HEK293 (cell line): ENCODE data around the gene GPHA2.

Source experiments
- BCL11B ChIP-seq: fragments of 450-650 bp; formaldehyde crosslinking; IDR thresholded peaks from 2 replicates; pipeline ENCODE4 v1.5.1; 2016; ENCODE audit warnings: low read depth, missing biosample characterization, missing genetic modification characterization
- CTCF ChIP-seq: fragments of 450-650 bp; formaldehyde crosslinking; IDR thresholded peaks from 2 replicates; pipeline ENCODE4 v1.5.1; 2016; ENCODE audit warnings: missing biosample characterization, missing genetic modification characterization
- GFI1B ChIP-seq: fragments of 450-650 bp; formaldehyde crosslinking; IDR thresholded peaks from 2 replicates; pipeline ENCODE4 v1.5.1; 2016; ENCODE audit warnings: missing biosample characterization, missing genetic modification characterization
- GLIS2 ChIP-seq: fragments of 450-650 bp; formaldehyde crosslinking; IDR thresholded peaks from 2 replicates; pipeline ENCODE4 v1.5.1; 2016; ENCODE audit warnings: missing biosample characterization, missing genetic modification characterization
- KLF8 ChIP-seq: fragments of 450-650 bp; formaldehyde crosslinking; IDR thresholded peaks from 2 replicates; pipeline ENCODE4 v1.5.1; 2016; ENCODE audit warnings: missing biosample characterization, missing genetic modification characterization
- PRDM1 ChIP-seq: fragments of 450-650 bp; formaldehyde crosslinking; IDR thresholded peaks from 2 replicates; pipeline ENCODE4; 2016; ENCODE audit warnings: missing biosample characterization, missing genetic modification characterization
- RBAK ChIP-seq: fragments of 450-650 bp; formaldehyde crosslinking; IDR thresholded peaks from 2 replicates; pipeline ENCODE4 v1.5.1; 2016; ENCODE audit warnings: missing biosample characterization, missing genetic modification characterization
- SCRT2 ChIP-seq: fragments of 450-650 bp; formaldehyde crosslinking; IDR thresholded peaks from 2 replicates; pipeline ENCODE4 v1.5.1; 2016; ENCODE audit warnings: missing biosample characterization, missing genetic modification characterization
- SP2 ChIP-seq: fragments of 450-650 bp; formaldehyde crosslinking; IDR thresholded peaks from 2 replicates; pipeline ENCODE4 v1.5.1; 2016; ENCODE audit warnings: missing biosample characterization, missing genetic modification characterization
- SP3 ChIP-seq: fragments of 450-650 bp; formaldehyde crosslinking; IDR thresholded peaks from 2 replicates; pipeline ENCODE4 v1.5.1; 2016; ENCODE audit warnings: missing biosample characterization, missing genetic modification characterization
- ZBTB48 ChIP-seq: fragments of 450-650 bp; formaldehyde crosslinking; IDR thresholded peaks from 2 replicates; pipeline ENCODE4 v1.5.1; 2016; ENCODE audit warnings: missing biosample characterization, missing genetic modification characterization
- ZBTB8A ChIP-seq: fragments of 450-650 bp; formaldehyde crosslinking; IDR thresholded peaks from 2 replicates; pipeline ENCODE4 v1.5.1; 2016; ENCODE audit warnings: missing biosample characterization, missing genetic modification characterization
- ZFP3 ChIP-seq: fragments of 450-650 bp; formaldehyde crosslinking; IDR thresholded peaks from 2 replicates; pipeline ENCODE4 v1.5.1; 2016; ENCODE audit warnings: low read depth, missing biosample characterization, missing genetic modification characterization
- ZNF121 ChIP-seq: fragments of 450-650 bp; formaldehyde crosslinking; IDR thresholded peaks from 2 replicates; pipeline ENCODE4 v1.5.1; 2016; ENCODE audit warnings: missing biosample characterization, missing genetic modification characterization
- ZNF169 ChIP-seq: fragments of 450-650 bp; formaldehyde crosslinking; IDR thresholded peaks from 2 replicates; pipeline ENCODE4 v1.5.1; 2016; ENCODE audit warnings: missing biosample characterization, missing genetic modification characterization
- ZNF2 ChIP-seq: fragments of 450-650 bp; formaldehyde crosslinking; IDR thresholded peaks from 2 replicates; pipeline ENCODE4 v1.5.1; 2016; ENCODE audit warnings: missing biosample characterization, missing genetic modification characterization
- ZNF549 ChIP-seq: fragments of 450-650 bp; IDR thresholded peaks from 2 replicates; pipeline ENCODE4 v1.5.1; 2018; ENCODE audit warnings: missing biosample characterization, missing genetic modification characterization, mild to moderate bottlenecking, inconsistent platforms, moderate library complexity
- ZNF558 ChIP-seq: fragments of 450-650 bp; formaldehyde crosslinking; IDR thresholded peaks from 2 replicates; pipeline ENCODE4 v1.5.1; 2016; ENCODE audit warnings: missing biosample characterization, missing genetic modification characterization
- ZNF600 ChIP-seq: fragments of 450-650 bp; formaldehyde crosslinking; IDR thresholded peaks from 2 replicates; pipeline ENCODE4 v1.5.1; 2016; ENCODE audit warnings: missing biosample characterization, missing genetic modification characterization
- ZNF654 ChIP-seq: fragments of 450-650 bp; formaldehyde crosslinking; IDR thresholded peaks from 2 replicates; pipeline ENCODE4 v1.5.1; 2016; ENCODE audit warnings: low read depth, missing biosample characterization, missing genetic modification characterization
- TF ChIP-seq, protein P1 (sequence below): fragments of 450-650 bp; formaldehyde crosslinking; IDR thresholded peaks from 2 replicates; pipeline ENCODE4 v1.5.1; 2017; ENCODE audit warnings: missing biosample characterization, mild to moderate bottlenecking, missing genetic modification characterization, moderate library complexity
- TF ChIP-seq, protein P2 (sequence below): fragments of 450-650 bp; formaldehyde crosslinking; IDR thresholded peaks from 2 replicates; pipeline ENCODE4 v1.5.1; 2016; ENCODE audit warnings: missing biosample characterization, missing genetic modification characterization

Gene GPHA2

GRCh38 chr11:64894070-64894811 is 41.5 kb downstream of the GPHA2 start (continued):
- TF ChIP-seq ZNF558 (tag by site-specific recombination), result no peak
- peak; percentile 43; the same call in 1 of the 2 replicates for TF ChIP-seq GLIS2 (tag by site-specific recombination)
- TF ChIP-seq ZNF2 (tag by site-specific recombination), result 0 out of 2 replicates have a peak, but pooled peaks have one; percentile 29
- no peak for TF ChIP-seq PRDM1 (tag by site-specific recombination)
- no peak for TF ChIP-seq ZFP3 (tag by site-specific recombination)
- TF ChIP-seq SP2 (tag by site-specific recombination), result no peak
- TF ChIP-seq ZNF600 (tag by site-specific recombination), result no peak
- peak; percentile 29 for TF ChIP-seq ZNF654 (tag by site-specific recombination)
- TF ChIP-seq GFI1B (tag by site-specific recombination), result no peak
- TF ChIP-seq, protein P1, sequence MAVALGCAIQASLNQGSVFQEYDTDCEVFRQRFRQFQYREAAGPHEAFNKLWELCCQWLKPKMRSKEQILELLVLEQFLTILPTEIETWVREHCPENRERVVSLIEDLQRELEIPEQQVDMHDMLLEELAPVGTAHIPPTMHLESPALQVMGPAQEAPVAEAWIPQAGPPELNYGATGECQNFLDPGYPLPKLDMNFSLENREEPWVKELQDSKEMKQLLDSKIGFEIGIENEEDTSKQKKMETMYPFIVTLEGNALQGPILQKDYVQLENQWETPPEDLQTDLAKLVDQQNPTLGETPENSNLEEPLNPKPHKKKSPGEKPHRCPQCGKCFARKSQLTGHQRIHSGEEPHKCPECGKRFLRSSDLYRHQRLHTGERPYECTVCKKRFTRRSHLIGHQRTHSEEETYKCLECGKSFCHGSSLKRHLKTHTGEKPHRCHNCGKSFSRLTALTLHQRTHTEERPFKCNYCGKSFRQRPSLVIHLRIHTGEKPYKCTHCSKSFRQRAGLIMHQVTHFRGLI (tag by site-specific recombination), result no peak
- no peak for TF ChIP-seq ZNF169 (tag by site-specific recombination)
- peak; percentile 63; the same call in 1 of the 2 replicates for TF ChIP-seq BCL11B (tag by site-specific recombination)
- peak; percentile 49 for TF ChIP-seq KLF8 (tag by site-specific recombination)
- TF ChIP-seq ZBTB48 (tag by site-specific recombination), result peak; percentile 46; the same call in 1 of the 2 replicates
- TF ChIP-seq RBAK (tag by site-specific recombination), result no peak
- TF ChIP-seq ZNF549 (tag by site-specific recombination), result no peak
- TF ChIP-seq SP3 (tag by site-specific recombination), result no peak
- TF ChIP-seq, protein P2, sequence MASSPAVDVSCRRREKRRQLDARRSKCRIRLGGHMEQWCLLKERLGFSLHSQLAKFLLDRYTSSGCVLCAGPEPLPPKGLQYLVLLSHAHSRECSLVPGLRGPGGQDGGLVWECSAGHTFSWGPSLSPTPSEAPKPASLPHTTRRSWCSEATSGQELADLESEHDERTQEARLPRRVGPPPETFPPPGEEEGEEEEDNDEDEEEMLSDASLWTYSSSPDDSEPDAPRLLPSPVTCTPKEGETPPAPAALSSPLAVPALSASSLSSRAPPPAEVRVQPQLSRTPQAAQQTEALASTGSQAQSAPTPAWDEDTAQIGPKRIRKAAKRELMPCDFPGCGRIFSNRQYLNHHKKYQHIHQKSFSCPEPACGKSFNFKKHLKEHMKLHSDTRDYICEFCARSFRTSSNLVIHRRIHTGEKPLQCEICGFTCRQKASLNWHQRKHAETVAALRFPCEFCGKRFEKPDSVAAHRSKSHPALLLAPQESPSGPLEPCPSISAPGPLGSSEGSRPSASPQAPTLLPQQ (tag by site-specific recombination), result peak; percentile 21; the same call in 1 of the 2 replicates
- TF ChIP-seq SCRT2 (tag by site-specific recombination), result no peak
- peak; percentile 77 for TF ChIP-seq CTCF (tag by site-specific recombination)
- no peak for TF ChIP-seq ZNF121 (tag by site-specific recombination)
- TF ChIP-seq ZBTB8A (tag by site-specific recombination), result peak; percentile 68
